Suprapubic skin (tissue), 4 donors: ENCODE measurements around the gene SLC37A3. TPM values are rescaled to one million over a fixed set of nuclear protein-coding genes. Genes with fewer than 3 reads are reported as not detected.

Experiments
- DNase-seq, 2 donors: peaks; one replicate each; pipeline ENCODE4 v3.0.0-alpha.2; 2019; ENCODE audit warnings: low spot score in 2 of 2
- H3K27ac ChIP-seq: fragments of 200-600 bp; sonication (generic); one replicate; pipeline ENCODE4 v1.5.1; 2019
- H3K27me3 ChIP-seq: fragments of 200-600 bp; sonication (generic); one replicate; pipeline ENCODE4 v1.5.1; 2019
- H3K36me3 ChIP-seq: fragments of 200-600 bp; sonication (generic); one replicate; pipeline ENCODE4 v1.5.1; 2019
- H3K4me1 ChIP-seq: fragments of 200-600 bp; sonication (generic); one replicate; pipeline ENCODE4 v1.5.1; 2019
- H3K4me3 ChIP-seq: fragments of 200-600 bp; sonication (generic); one replicate; pipeline ENCODE4 v1.5.1; 2019; ENCODE audit warnings: mild to moderate bottlenecking
- H3K9me3 ChIP-seq: fragments of 200-600 bp; sonication (generic); one replicate; pipeline ENCODE4 v1.5.1; 2019
- EP300 ChIP-seq: sonication (generic); formaldehyde crosslinking; IDR thresholded peaks from one replicate; pipeline ENCODE4 v1.6.1; 2017; ENCODE audit warnings: antibody characterized with exemption
- POLR2A ChIP-seq, 2 donors: fragments of 450-650 bp; IDR thresholded peaks; one replicate each; pipeline ENCODE4 v1.6.1; 2017; ENCODE audit warnings: antibody characterized with exemption in 2 of 2, mild to moderate bottlenecking in 2 of 2, moderate library complexity in 2 of 2
- POLR2AphosphoS5 ChIP-seq, 3 donors: sonication (generic); formaldehyde crosslinking; IDR thresholded peaks; one replicate each; pipeline ENCODE4 v1.6.1; 2017; ENCODE audit warnings: antibody characterized with exemption in 3 of 3
- WGBS: methylation state at CpG from one replicate; pipeline ENCODE4 v1.1.5; 2018; 5-methylcytosine and 5-hydroxymethylcytosine counted together
- total RNA-seq, 4 donors: library from RNA; depleted of rRNA; stranded (reverse); fragments of >200 nt; gene quantifications; one replicate each; pipeline ENCODE4 v1.1.0, GENCODE V29; 2016
- TF ChIP-seq, protein P1 (sequence below), 2 donors: fragments of 200-600 bp in 1 of 2; fragments of 450-650 bp in 1 of 2; sonication (generic) in 1 of 2; IDR thresholded peaks; one replicate each; pipeline ENCODE4 v1.5.1; 2016 to 2019; ENCODE audit warnings: antibody characterized with exemption in 2 of 2, mild to moderate bottlenecking in 1 of 2, moderate library complexity in 1 of 2

Gene SLC37A3
- 10 to 100 TPM; 27.3 to 61.4 (median 39.2) TPM for total RNA-seq

DNA sequence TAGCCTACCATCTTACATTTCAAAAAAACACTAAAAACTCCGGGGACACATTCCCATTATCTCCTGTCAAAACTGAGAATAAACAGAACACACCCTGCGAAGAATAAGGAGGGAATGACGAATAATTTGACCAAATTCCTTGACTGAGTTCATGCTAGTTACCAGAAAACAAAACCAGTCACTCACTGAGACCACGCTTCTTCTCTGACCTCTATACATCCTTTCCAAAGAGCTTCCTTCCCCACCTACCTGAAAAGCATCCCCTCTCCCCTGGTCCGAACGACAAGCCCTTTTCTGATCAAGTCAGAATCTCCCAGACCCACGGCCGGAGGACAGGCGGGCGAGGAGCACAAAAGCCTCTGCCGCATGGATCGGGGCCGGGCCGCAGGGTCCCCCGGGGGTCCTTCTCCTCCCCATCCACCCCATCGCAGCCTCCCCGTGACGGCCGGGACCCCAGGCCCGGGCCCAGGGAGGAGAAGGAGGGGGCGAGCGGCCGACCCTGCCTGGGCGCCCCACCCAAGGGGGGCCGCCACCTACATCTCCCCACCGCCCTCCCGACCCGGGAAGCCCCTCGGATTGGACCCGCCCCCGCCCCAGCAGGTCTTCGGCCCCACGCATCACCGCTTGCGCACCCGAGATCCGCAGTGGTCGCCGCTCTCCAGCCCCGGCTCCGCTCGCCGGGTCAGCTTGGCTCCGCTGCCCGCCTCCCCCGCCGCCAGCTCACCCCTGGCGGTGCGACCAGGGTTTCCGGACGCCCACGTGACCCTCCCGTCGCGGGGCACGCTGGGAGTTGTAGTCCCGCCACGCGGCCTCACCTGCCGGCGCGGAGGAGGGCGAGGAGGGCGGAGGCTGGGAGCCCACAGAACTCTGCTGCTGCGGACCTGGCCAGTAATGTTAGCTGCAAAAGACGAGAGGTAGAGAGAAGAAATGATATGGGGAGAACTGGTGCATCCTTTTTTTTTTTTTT is at the start of gene SLC37A3:
Gene SLC37A3 (minus strand): TSS at position 747 of the 967 bp plus-strand sequence. CDS start 16,004 bp downstream, outside the sequence.
- peak in 1 of 2 donors; percentile 66 for TF ChIP-seq POLR2A (IDR thresholded peaks at IDR 0.05)
- peak in 2 of 3 donors; percentile 63 for TF ChIP-seq POLR2AphosphoS5 (IDR thresholded peaks at IDR 0.05)
- TF ChIP-seq EP300 = no peak
- TF ChIP-seq, protein P1, sequence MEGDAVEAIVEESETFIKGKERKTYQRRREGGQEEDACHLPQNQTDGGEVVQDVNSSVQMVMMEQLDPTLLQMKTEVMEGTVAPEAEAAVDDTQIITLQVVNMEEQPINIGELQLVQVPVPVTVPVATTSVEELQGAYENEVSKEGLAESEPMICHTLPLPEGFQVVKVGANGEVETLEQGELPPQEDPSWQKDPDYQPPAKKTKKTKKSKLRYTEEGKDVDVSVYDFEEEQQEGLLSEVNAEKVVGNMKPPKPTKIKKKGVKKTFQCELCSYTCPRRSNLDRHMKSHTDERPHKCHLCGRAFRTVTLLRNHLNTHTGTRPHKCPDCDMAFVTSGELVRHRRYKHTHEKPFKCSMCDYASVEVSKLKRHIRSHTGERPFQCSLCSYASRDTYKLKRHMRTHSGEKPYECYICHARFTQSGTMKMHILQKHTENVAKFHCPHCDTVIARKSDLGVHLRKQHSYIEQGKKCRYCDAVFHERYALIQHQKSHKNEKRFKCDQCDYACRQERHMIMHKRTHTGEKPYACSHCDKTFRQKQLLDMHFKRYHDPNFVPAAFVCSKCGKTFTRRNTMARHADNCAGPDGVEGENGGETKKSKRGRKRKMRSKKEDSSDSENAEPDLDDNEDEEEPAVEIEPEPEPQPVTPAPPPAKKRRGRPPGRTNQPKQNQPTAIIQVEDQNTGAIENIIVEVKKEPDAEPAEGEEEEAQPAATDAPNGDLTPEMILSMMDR (IDR thresholded peaks at IDR 0.05) = peak in 1 of 2 donors; percentile 8
- Histone ChIP-seq H3K36me3 (no peaks in the 10 kb centered on the region), H3K4me3 (peak within 1 kb of the TSS; percentile 99), H3K27me3 (no peaks in the 10 kb centered on the region), H3K9me3 (no peaks in the 10 kb centered on the region), H3K27ac (peak within 1 kb of the TSS; percentile 94), H3K4me1 (peaks cover 19% of the 10 kb centered on the region)
- WGBS = 1% methylated on average over 28 of the region's 66 CpGs
- peak; percentile 87 to 89 for DNase-seq

DNA sequence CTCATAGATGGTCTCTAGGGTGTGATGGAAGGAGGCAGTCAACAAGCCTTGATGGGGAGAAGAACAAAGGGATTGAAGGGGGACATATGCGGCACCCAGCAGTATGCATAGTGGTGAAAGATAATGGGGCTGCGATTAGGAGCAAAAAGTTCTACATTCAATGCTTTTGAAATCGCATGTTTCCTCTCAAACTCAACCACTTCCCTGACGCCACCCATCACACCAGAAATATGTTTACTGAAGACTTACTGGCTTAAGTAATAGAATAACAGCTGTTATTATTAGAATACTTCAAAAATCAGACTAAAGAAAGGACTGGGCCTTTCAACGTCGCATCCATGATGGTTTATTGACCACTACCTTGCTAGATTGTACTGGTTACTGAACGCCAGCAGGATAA is 49.5 kb upstream of the SLC37A3 start:
- Histone ChIP-seq H3K9me3 (no peaks in the 10 kb centered on the region), H3K4me1 (no peaks in the 10 kb centered on the region), H3K27me3 (no peaks in the 10 kb centered on the region), H3K4me3 (no peak overlapping the region), H3K27ac (no peak overlapping the region), H3K36me3 (peaks cover 9% of the 10 kb centered on the region)
- no peak for DNase-seq
- TF ChIP-seq POLR2AphosphoS5 (IDR thresholded peaks at IDR 0.05) (no peak), EP300 (no peak), POLR2A (IDR thresholded peaks at IDR 0.05) (no peak)
- TF ChIP-seq, protein P1 (IDR thresholded peaks at IDR 0.05) = no peak
- 90% methylated on average over 7 of the region's 7 CpGs for WGBS

DNA sequence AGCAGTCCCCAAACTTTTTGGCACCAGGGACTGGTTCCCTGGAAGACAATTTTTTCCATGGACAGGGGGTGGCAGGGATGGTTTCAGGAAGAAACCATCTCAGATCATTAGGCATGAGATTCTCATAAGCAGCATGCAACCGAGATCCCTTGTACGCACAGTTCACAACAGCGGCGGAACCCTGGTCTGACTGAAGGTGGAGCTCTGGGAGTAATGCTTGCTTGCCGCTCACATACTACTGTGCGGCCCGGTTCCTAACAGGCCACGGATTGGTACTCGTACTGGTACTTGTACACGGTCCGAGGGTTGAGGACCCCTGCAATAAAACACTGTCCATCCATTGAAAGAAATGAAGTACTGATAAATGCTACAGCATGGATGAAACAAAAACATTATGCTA is 48.1 kb upstream of the SLC37A3 start:
- H3K9me3 ChIP-seq = no peaks in the 10 kb centered on the region
- TF ChIP-seq EP300 = no peak
- no peak for TF ChIP-seq POLR2AphosphoS5 (IDR thresholded peaks at IDR 0.05)
- TF ChIP-seq, protein P1 (IDR thresholded peaks at IDR 0.05) = no peak
- TF ChIP-seq POLR2A (IDR thresholded peaks at IDR 0.05) = no peak
- no peak for DNase-seq

DNA sequence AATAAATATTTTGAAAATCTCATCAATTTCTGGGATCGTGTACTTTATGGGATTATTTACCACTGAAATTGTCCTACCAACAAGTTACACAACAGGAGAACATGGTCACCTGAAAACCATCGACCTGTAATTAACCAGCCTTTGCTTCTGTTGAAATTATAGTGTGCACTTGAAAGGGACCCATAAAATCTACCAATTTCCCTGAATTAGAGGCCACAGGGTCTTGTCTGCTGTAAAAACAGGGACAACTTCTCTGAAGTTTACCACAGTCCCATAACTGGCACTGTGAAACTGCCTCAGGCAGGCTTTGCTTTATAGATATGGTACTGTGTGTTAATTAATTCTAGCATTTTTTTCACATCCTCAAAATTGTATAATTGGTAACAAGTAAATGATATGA is 43.2 kb upstream of the SLC37A3 start:
- no peak for TF ChIP-seq POLR2AphosphoS5 (IDR thresholded peaks at IDR 0.05)
- no peaks in the 10 kb centered on the region for H3K36me3 ChIP-seq
- H3K27me3 ChIP-seq = no peaks in the 10 kb centered on the region
- no peak overlapping the region for H3K4me3 ChIP-seq
- no peak for DNase-seq
- no peaks in the 10 kb centered on the region for H3K9me3 ChIP-seq
- H3K4me1 ChIP-seq = no peaks in the 10 kb centered on the region
- H3K27ac ChIP-seq = no peak overlapping the region
- 71% methylated on average over 2 of the region's 2 CpGs for WGBS

More for the DNA sequence above, 48.1 kb upstream of the SLC37A3 start:
- Histone ChIP-seq H3K4me1 (no peaks in the 10 kb centered on the region), H3K27ac (no peak overlapping the region), H3K36me3 (no peaks in the 10 kb centered on the region), H3K27me3 (no peaks in the 10 kb centered on the region), H3K4me3 (no peak overlapping the region)
- WGBS = 89% methylated on average over 11 of the region's 11 CpGs

GRCh38 chr7:140440593-140440992 is 42.3 kb upstream of the SLC37A3 start:
- WGBS = 86% methylated on average over 3 of the region's 3 CpGs

More at GRCh38 chr7:140440593-140440992, 42.3 kb upstream of the SLC37A3 start:
- H3K4me3 ChIP-seq = no peak overlapping the region
- no peak for DNase-seq
- H3K36me3 ChIP-seq = no peaks in the 10 kb centered on the region
- TF ChIP-seq EP300 (no peak), POLR2AphosphoS5 (IDR thresholded peaks at IDR 0.05) (no peak), POLR2A (IDR thresholded peaks at IDR 0.05) (no peak)
- TF ChIP-seq, protein P1 (IDR thresholded peaks at IDR 0.05) = no peak
- H3K27me3 ChIP-seq = no peaks in the 10 kb centered on the region
- no peaks in the 10 kb centered on the region for H3K4me1 ChIP-seq
- H3K27ac ChIP-seq = no peak overlapping the region
- H3K9me3 ChIP-seq = no peaks in the 10 kb centered on the region
